ENCODE results near the gene DENND2D.

Gene DENND2D

DNA sequence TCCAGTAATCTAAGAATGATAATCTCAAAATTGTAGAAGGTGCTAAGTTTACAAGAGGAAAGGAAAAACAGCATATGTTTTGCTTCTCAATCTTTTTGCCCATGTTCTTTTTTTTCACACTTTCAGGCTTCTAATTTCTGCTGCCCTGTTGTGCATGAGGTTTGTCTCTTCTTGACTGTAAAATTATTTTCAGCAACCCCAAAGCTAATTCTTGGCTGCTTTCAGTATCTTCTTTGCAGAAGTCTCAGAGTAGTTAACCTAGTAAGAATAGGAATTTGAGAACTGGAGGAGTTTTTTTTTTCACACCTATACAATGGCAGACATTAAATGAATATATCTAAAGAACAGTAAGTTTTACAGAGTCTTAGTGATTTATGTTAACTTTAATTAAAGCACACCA lies 26.4 kb downstream of the DENND2D start:
- no peak for DNase-seq

DNA sequence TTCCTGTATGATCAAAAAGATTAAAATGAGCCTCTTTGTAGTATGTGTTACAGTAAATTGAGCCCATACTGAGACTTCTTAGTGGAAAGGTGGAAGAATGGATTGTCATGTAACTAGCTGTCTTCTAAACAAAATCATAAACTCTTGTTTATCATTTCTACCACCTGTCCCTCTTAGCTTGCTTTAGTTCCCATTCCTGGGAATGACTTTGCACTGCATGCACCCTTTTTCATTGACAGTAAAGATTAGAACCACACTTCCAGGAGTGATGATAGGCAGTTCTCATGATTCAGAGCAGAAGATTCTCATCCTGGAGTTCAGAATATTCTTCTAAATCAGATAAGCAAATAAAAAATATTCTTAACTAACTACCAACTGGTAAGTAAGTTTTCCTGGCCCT lies 28.0 kb downstream of the DENND2D start:
- DNase-seq, result no peak

DNA sequence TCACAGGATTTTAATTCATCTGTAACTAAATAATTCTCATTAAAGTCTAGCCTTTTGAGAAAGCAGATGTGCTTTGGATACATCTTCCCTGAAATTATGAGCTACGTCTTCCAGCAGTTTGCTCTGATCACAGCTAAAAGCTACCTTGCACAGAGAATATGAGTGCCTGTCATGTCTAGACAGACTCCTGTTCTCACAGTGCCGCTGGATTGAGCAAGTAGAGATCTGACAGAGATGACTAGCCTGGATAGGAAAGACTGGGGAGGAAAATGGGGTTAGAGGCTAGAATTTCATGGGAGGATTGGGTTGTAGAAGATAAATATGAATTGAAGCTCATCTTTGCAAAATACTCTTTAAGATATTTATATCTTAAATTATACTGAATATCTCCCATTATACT lies 36.3 kb downstream of the DENND2D start:
- DNase-seq, result no peak

GRCh38 chr1:111163363-111163762 lies 37.1 kb downstream of the DENND2D start:
- no peak for DNase-seq

DNA sequence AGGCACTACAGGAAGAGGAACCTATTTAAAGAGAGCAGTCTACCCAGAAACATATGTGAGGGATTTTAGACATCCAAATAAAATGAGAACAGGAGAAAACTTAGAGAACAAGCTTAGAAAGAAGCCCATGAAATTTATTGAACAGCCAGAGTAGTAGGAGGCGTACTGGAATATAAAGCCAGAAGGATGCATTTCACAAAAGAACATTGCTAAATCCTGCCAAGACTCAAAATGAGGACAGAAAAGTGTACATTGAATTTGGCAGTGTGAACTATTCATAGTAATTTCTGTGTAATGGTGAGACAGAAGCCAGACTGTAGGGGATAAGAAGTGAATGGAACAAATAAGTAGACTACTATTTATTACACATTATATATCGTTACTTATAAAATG lies 38.0 kb downstream of the DENND2D start:
- DNase-seq, result no peak

GRCh38 chr1:111161843-111162487 lies 38.5 kb downstream of the DENND2D start:
- DNase-seq, result no peak

GRCh38 chr1:111157431-111157830 lies 43.0 kb downstream of the DENND2D start:
- DNase-seq, result no peak

DNA sequence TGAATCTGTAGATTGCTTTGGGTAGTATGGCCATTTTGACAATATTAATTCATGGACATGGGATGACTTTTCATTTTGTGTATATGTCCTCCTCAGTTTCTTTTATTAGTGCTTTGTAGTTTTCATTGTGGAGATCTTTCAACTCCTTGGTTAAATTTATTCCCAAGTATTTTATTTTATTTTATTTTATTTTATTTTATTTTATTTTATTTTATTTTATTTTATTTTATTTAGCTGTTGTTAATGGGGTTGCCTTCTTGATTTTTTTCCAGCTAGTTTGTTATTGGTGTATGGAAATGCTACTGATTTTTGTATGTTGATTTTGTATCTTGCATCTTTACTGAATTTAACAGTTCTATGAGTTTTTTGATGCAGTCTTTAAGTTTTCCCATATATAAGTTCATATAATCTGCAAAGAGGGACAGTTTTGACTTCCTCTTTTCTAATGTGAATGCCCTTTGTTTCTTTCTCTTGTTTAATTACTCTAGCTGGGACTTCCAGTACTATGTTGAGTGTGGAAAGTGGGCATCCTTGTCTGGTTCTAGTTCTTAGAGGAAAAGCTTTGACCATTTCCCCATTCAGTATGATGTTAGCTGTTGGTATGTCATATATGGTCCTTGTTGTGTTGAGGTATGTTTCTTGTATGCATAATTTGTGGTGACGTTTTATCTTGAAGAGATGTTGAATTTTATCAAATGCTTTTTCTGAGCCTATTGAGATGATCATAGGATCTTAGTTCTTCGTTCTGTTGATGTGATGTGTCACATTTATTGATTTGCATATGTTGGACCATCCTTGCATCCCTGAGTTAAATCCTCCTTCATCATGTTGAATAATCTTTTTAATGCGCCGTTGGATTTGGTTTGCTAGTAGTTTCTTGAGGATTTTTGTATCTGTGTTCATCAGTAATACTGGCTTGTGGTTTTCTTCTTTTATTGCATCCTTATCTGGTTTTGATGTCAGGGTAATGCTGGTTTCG lies 46.1 kb downstream of the DENND2D start:
- DNase-seq, result no peak

DNA sequence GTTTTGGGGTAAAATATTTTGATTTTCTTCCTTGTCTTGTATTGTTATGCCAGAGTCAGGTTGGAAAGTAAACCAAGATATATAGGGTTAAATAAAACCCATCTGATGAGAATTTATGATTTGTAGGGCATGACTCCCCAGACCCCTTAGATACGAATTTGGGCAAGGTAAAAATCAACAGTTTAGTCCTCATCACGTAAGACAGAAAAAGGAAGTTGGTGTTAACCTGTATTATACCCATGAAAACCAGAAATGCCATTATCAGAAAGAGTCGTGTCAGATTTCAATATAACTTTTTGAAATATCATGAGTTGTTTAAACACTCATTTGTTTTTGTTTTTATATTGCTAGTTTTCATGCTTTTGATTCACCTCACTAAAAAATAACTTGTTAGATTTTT lies 48.6 kb downstream of the DENND2D start:
- DNase-seq, result no peak

- no peak for DNase-seq
Observed at GRCh38 chr1:111148376-111148881, 52.0 kb downstream of the DENND2D start.

GRCh38 chr1:111147948-111148347 lies 52.5 kb downstream of the DENND2D start:
- no peak for DNase-seq

DNA sequence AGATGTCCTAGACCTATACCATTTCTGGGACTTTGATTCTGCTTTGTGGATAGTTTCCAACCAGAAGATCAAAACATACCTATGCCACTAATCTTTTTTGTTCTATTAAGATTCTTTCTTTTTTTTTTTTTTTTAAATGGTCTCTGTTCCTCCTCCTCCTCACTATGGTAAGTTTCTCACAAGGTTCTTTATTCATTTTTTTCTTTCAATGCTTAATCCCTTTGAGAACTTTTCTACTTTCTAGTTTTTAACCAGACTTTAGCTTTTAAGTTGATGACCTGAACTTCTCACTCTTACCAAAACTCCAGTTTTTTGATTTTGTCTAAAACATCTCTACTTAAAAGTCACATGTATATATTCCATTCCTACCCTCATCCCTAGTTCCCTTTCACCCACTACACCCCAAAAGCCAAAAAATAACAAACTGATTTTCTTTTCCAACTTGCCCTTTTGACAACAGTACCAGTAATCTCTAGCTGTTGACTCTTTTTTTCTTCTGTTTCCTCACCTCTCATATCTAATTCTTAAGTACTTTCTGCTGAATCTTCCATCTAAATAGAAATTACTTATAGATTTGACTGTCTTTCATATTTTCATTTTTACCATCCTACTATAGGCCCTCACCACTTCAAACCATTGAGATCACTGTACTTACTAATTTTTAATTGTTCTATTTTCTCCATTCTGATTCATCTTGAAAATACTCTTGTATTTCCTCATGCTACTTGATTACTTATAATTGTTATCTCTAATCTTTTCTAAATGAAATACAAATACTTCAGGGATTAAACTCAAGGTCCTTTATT lies 54.3 kb downstream of the DENND2D start:
- no peak for DNase-seq

DNA sequence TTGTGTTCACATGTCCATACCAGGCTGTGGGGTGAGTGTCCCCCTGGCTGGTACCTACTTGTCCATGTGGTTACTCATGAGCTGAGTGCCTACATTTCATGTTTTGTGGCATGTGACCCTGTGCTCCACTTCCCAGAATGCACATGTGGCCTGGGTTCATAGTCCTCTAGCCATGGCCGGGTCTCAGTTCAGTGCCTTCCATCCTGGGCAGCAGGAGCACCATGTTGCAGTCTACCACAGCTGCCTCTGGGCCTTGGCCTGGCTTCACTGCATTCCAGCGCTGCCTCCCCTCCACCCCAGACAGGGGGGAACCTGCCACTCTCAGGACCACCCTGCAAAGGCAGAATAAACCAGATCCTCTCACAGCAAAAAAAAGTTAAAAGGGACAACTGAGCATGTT lies 54.9 kb downstream of the DENND2D start:
- no peak for DNase-seq

GRCh38 chr1:111142356-111142975 lies 58.0 kb downstream of the DENND2D start:
- no peak for DNase-seq

- no peak for DNase-seq
Observed at GRCh38 chr1:111141245-111142220, 58.9 kb downstream of the DENND2D start.

GRCh38 chr1:111140680-111140967 lies 59.8 kb downstream of the DENND2D start:
- peak; percentile 50 for DNase-seq

DNA sequence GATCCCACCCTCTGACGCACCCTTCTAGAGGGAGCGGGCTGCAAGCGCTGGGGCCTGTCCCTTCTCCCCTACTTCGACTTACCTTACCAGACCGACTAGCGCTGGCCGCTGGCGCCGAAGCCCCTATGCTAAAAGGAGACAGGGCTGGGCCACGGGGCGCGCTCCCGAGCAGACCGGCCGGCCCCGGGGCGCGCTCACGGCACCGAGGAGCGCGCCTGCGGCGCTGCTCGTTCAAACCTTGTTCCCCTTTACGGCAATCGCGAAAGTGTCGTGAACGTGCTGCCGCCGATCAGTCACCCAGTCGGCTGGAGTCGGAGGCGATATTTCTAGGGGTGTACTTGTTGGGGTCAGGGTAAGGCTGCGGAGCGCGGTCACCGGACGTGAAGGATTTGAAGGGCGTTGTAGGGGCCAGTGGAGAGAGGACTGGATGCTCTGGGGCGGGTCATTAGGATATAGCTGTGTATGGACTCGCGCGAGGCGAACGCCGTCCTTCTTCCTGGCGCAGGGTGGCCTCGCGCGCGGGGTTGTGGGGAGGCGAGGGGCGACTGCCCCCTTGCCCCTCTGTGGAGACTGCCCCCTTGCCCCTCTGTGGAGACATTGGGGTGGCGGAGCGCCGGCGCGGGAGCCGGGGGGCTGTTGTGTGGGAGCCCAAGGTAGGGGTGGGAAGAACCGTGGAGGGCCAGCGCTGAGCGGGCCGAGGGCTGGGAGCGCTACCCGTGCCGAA lies 60.3 kb downstream of the DENND2D start, which contains the start of the genes CEPT1 and DRAM2:
Gene CEPT1, plus strand, starts transcription at position 268 of the 724 bp plus-strand sequence. CDS start 7,492 bp downstream, outside the sequence.
Gene DRAM2, minus strand, starts transcription at position 138 of the 724 bp plus-strand sequence. CDS start 8,539 bp downstream, outside the sequence.
- DNase-seq, result peak; percentile 96

- DNase-seq, result peak; percentile 60
Observed at GRCh38 chr1:111139324-111139955, 61.0 kb downstream of the DENND2D start.

Measured in fibroblast of skin of right biceps (primary cell).